HCT116 (cell line): Measurements from ENCODE around the gene FSTL4. TPM values are rescaled to one million over a fixed set of nuclear protein-coding genes. Genes with fewer than 3 reads are reported as not detected.

Experiments
- ATAC-seq: fragments of 200-7000 bp; cut with Tn5 transposase; 2 replicates; pipeline ENCODE4 v1.9.1; 2020; ENCODE audit warnings: mild to moderate bottlenecking, moderate library complexity
- BruUV-seq: library from RNA; stranded (reverse); fragments of 400-500 nt; replicated peaks from 2 replicates; lab custom pipeline; 2021; lab: Mats Ljungman, UMichigan
- CTCF ChIA-PET: fragments of 300-600 bp; sonication (Branson Sonifier 250); formaldehyde crosslinking; loops from one replicate; lab custom pipeline; 2021; ENCODE audit warnings: antibody characterized with exemption; lab: Charles Lee
- POLR2A ChIA-PET: fragments of 300-600, 350-600 bp; sonication (Branson Sonifier 250); formaldehyde crosslinking; loops from one replicate; lab custom pipeline; 2021; ENCODE audit warnings: antibody characterized with exemption; lab: Charles Lee
- RAD21 ChIA-PET, 2 experiments: fragments of 300-600 bp; sonication (Branson Sonifier 250); formaldehyde crosslinking; loops; one replicate each; lab custom pipeline; 2023; ENCODE audit warnings: low total read pairs in 2 of 2; ENCODE audit not compliant: uncharacterized antibody in 2 of 2, unreplicated experiment in 2 of 2, low non-redundant PET in 1 of 2; lab: Charles Lee
- DNase-seq: peaks from one replicate; pipeline ENCODE4 v3.0.0-alpha.2; 2010; ENCODE audit warnings: low read depth, low spot score
- H2AFZ ChIP-seq: fragments of 200-600 bp; shearing (Covaris generic), sonication (generic); 2 replicates; pipeline ENCODE4 v1.6.1; 2017; ENCODE audit warnings: low read depth, mixed run types, mixed read lengths, antibody characterized with exemption, low read length; ENCODE audit not compliant: poor library complexity, severe bottlenecking
- H3K27ac ChIP-seq: 2 replicates; pipeline ENCODE4 v1.5.1; 2012; ENCODE audit warnings: low read depth, low read length
- H3K27me3 ChIP-seq: fragments of 200-600 bp; sonication (generic); 2 replicates; pipeline ENCODE4 v1.6.1; 2016; ENCODE audit warnings: mixed run types, low read length, mixed read lengths; ENCODE audit not compliant: insufficient read depth
- H3K36me3 ChIP-seq, 2 experiments: fragments of 200-500 bp in 1 of 2; fragments of 200-600 bp in 1 of 2; sonication (Bioruptor generic) in 1 of 2; sonication (generic) in 1 of 2; 2 replicates each; pipeline versions ENCODE4 v1.5.1 to v1.6.1; 2014 to 2016; ENCODE audit warnings: low read length in 2 of 2, inconsistent platforms in 1 of 2, mixed read lengths in 1 of 2, mixed run types in 1 of 2; ENCODE audit not compliant: insufficient read depth in 2 of 2, control insufficient read depth in 1 of 2
- H3K4me1 ChIP-seq, 2 experiments: fragments of 200-600 bp in 1 of 2; sonication (generic) in 1 of 2; 2 replicates each; pipeline versions ENCODE4 v1.5.1 to v1.6.1; 2012 to 2017; ENCODE audit warnings: low read length in 2 of 2, inconsistent platforms in 1 of 2, mild to moderate bottlenecking in 1 of 2, mixed read lengths in 1 of 2, mixed run types in 1 of 2, moderate library complexity in 1 of 2; ENCODE audit not compliant: insufficient read depth in 2 of 2, control insufficient read depth in 1 of 2
- H3K4me2 ChIP-seq: fragments of 200-600 bp; sonication (generic); 2 replicates; pipeline ENCODE4 v1.6.1; 2017; ENCODE audit warnings: mixed run types, low read length, mixed read lengths
- H3K4me3 ChIP-seq, 2 experiments: fragments of 200-600 bp in 1 of 2; sonication (generic) in 1 of 2; replicated peaks in 1 of 2; 2 replicates each; pipeline ENCODE4 v1.5.1; 2011 to 2016; ENCODE audit warnings: low read length in 2 of 2, control low read depth in 1 of 2, low read depth in 1 of 2, mild to moderate bottlenecking in 1 of 2, mixed read lengths in 1 of 2, mixed run types in 1 of 2
- H3K79me2 ChIP-seq: fragments of 200-600 bp; sonication (generic); 2 replicates; pipeline ENCODE4 v1.6.1; 2017; ENCODE audit warnings: mild to moderate bottlenecking, mixed run types, low read length, moderate library complexity, mixed read lengths; ENCODE audit not compliant: insufficient read depth
- H3K9ac ChIP-seq: fragments of 200-600 bp; sonication (generic); 2 replicates; pipeline ENCODE4 v1.6.1; 2016; ENCODE audit warnings: low read length, mixed read lengths
- H3K9me2 ChIP-seq: fragments of 200-600 bp; sonication (generic), shearing (Covaris generic); 2 replicates; pipeline ENCODE4 v1.6.1; 2017; ENCODE audit warnings: mixed run types, mild to moderate bottlenecking, moderate library complexity; ENCODE audit not compliant: insufficient read depth
- H3K9me3 ChIP-seq, 2 experiments: fragments of 200-500 bp in 1 of 2; fragments of 200-600 bp in 1 of 2; sonication (Bioruptor generic) in 1 of 2; sonication (generic) in 1 of 2; 2 replicates each; pipeline ENCODE4 v1.6.1; 2014 to 2017; ENCODE audit warnings: low read length in 2 of 2, mixed read lengths in 2 of 2, inconsistent platforms in 1 of 2, low read depth in 1 of 2, mild to moderate bottlenecking in 1 of 2, mixed run types in 1 of 2, moderate library complexity in 1 of 2; ENCODE audit not compliant: control insufficient read depth in 1 of 2, insufficient read depth in 1 of 2
- H4K20me1 ChIP-seq: fragments of 200-600 bp; sonication (generic), shearing (Covaris generic); 2 replicates; pipeline ENCODE4 v1.6.1; 2017; ENCODE audit warnings: mixed run types, mild to moderate bottlenecking, moderate library complexity; ENCODE audit not compliant: insufficient read depth
- CBX3 ChIP-seq: IDR thresholded peaks from 2 replicates; pipeline ENCODE4 v1.6.1; 2012; ENCODE audit warnings: low read depth
- CEBPB ChIP-seq: IDR thresholded peaks from 2 replicates; pipeline ENCODE4 v1.6.1; 2012; ENCODE audit warnings: low read depth
- EGR1 ChIP-seq: IDR thresholded peaks from 2 replicates; pipeline ENCODE4 v1.6.1; 2012; ENCODE audit warnings: low read depth
- EZH2 ChIP-seq: fragments of 200-600 bp; sonication (generic); IDR thresholded peaks from 2 replicates; pipeline ENCODE4 v1.6.1; 2017; ENCODE audit warnings: antibody characterized with exemption, mixed run types
- EZH2phosphoT487 ChIP-seq: fragments of 200-600 bp; IDR thresholded peaks from 2 replicates; pipeline ENCODE4 v1.6.1; 2018; ENCODE audit warnings: antibody characterized with exemption, borderline replicate concordance
- FOSL1 ChIP-seq: IDR thresholded peaks from 2 replicates; pipeline ENCODE4 v1.6.1; 2012; ENCODE audit warnings: low read depth
- JUND ChIP-seq: IDR thresholded peaks from 2 replicates; pipeline ENCODE4 v1.6.1; 2012
- POLR2A ChIP-seq: IDR thresholded peaks from 2 replicates; pipeline ENCODE4 v1.7.0; 2011; ENCODE audit warnings: borderline replicate concordance; ENCODE audit not compliant: insufficient read depth, insufficient read length; ENCODE audit errors: extremely low read depth
- POLR2AphosphoS5 ChIP-seq: IDR thresholded peaks from 2 replicates; pipeline ENCODE4 v1.6.1; 2011; ENCODE audit warnings: mild to moderate bottlenecking, low read depth, low read length, moderate library complexity
- RAD21 ChIP-seq: IDR thresholded peaks from 2 replicates; pipeline ENCODE4 v1.6.1; 2012; ENCODE audit warnings: low read depth, mild to moderate bottlenecking
- SIN3A ChIP-seq: IDR thresholded peaks from 2 replicates; pipeline ENCODE4 v1.6.1; 2012; ENCODE audit warnings: low read depth
- SP1 ChIP-seq: IDR thresholded peaks from 2 replicates; pipeline ENCODE4 v1.6.1; 2012; ENCODE audit warnings: low read depth
- TCF7L2 ChIP-seq: IDR thresholded peaks from 2 replicates; pipeline ENCODE4 v1.7.0; 2011; ENCODE audit warnings: borderline replicate concordance, inconsistent platforms; ENCODE audit not compliant: insufficient read depth, insufficient read length; ENCODE audit errors: extremely low read depth
- YY1 ChIP-seq: IDR thresholded peaks from 2 replicates; pipeline ENCODE4 v1.6.1; 2011; ENCODE audit warnings: low read length, low read depth, moderate library complexity, mild to moderate bottlenecking; ENCODE audit not compliant: insufficient replicate concordance; ENCODE audit errors: extremely low read depth
- ZFX ChIP-seq: fragments of 450-650 bp; IDR thresholded peaks from 2 replicates; pipeline ENCODE4 v1.6.1; 2017
- ZNF274 ChIP-seq: fragments of 200-500 bp; sonication (Bioruptor generic); IDR thresholded peaks from 2 replicates; pipeline ENCODE4 v1.6.1; 2014; ENCODE audit warnings: mild to moderate bottlenecking, low read depth, low read length, inconsistent platforms
- intact Hi-C: fragments of 100-400 bp; cut with micrococcal nuclease; formaldehyde crosslinking; loops from 2 replicates; pipeline ENCODE4 v1.10.0; 2022
- total RNA-seq: library from RNA; stranded (reverse); gene quantifications from one replicate; pipeline ENCODE4 v1.2.1, GENCODE V29; 2021; ENCODE audit not compliant: unreplicated experiment
- TF ChIP-seq, protein P1 (sequence below): IDR thresholded peaks from 2 replicates; pipeline ENCODE4 v1.6.1; 2012
- TF ChIP-seq, protein P2 (sequence below), 3 experiments: fragments of 200-600 bp in 1 of 3; sonication (generic) in 1 of 3; IDR thresholded peaks in 2 of 3; conservative IDR thresholded peaks in 1 of 3; 2 replicates each; pipeline ENCODE4 v1.5.1; 2012 to 2017; ENCODE audit warnings: low read depth in 2 of 3, low read length in 2 of 3, antibody characterized with exemption in 1 of 3, borderline replicate concordance in 1 of 3, control low read depth in 1 of 3, mild to moderate bottlenecking in 1 of 3, mixed read lengths in 1 of 3, mixed run types in 1 of 3, moderate library complexity in 1 of 3; ENCODE audit not compliant: insufficient read depth in 1 of 3
- TF ChIP-seq, protein P3 (sequence below): IDR thresholded peaks from 2 replicates; pipeline ENCODE4 v1.6.1; 2012; ENCODE audit warnings: low read depth

The FSTL4 gene
- total RNA-seq, 1 experiment from 2014 or later = 0.37 TPM

DNA sequence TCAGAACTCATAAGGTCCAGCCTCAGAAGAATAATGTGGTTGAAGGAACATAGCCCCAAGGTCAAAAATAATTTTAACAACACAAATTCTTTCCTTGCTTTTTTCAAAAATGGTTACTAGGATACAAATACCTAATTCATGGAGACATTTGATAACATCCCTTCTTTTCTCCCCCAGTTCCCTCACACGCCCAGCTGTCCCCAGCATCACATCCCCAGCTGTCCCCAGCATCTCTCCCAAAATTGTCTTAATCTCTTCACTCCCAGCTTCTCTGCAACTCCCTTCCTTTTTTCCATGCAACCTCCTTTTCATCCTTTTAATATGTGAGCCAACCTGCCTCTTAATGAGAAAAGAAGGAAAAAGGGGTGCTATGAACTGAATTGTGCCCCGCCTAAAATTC, 77.8 kb downstream of the FSTL4 start:
- H2AFZ ChIP-seq = no peak overlapping the region
- H3K9me2 ChIP-seq = no peaks in the 10 kb centered on the region
- DNase-seq (no peak), ATAC-seq (no peak)
- no peak for TF ChIP-seq EZH2
- no peak for TF ChIP-seq FOSL1
- no peak for TF ChIP-seq POLR2A
- TF ChIP-seq CEBPB = no peak
- no peak for TF ChIP-seq SIN3A
- TF ChIP-seq, protein P1, sequence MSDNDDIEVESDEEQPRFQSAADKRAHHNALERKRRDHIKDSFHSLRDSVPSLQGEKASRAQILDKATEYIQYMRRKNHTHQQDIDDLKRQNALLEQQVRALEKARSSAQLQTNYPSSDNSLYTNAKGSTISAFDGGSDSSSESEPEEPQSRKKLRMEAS = no peak
- no peak for TF ChIP-seq EZH2phosphoT487
- TF ChIP-seq RAD21 = no peak
- no peak for TF ChIP-seq EGR1
- TF ChIP-seq POLR2AphosphoS5 = no peak
- no peak for TF ChIP-seq JUND
- TF ChIP-seq SP1 = no peak
- H3K4me1 ChIP-seq = no peaks in the 10 kb centered on the region
- RAD21 ChIA-PET = no interaction called here
- BruUV-seq = no TSS peak
- peaks cover 27% of the 10 kb centered on the region for H3K27me3 ChIP-seq
- no peaks in the 10 kb centered on the region for H3K36me3 ChIP-seq
- no peak overlapping the region for H3K4me2 ChIP-seq
- no peaks in the 10 kb centered on the region for H3K79me2 ChIP-seq
- H4K20me1 ChIP-seq = no peaks in the 10 kb centered on the region
- H3K9ac ChIP-seq = no peak overlapping the region
- H3K4me3 ChIP-seq = no peak overlapping the region
- intact Hi-C loops = no loop called here
- H3K27ac ChIP-seq = no peak overlapping the region
- POLR2A ChIA-PET = no interaction called here
- CTCF ChIA-PET = no interaction called here
- no peaks in the 10 kb centered on the region for H3K9me3 ChIP-seq

DNA sequence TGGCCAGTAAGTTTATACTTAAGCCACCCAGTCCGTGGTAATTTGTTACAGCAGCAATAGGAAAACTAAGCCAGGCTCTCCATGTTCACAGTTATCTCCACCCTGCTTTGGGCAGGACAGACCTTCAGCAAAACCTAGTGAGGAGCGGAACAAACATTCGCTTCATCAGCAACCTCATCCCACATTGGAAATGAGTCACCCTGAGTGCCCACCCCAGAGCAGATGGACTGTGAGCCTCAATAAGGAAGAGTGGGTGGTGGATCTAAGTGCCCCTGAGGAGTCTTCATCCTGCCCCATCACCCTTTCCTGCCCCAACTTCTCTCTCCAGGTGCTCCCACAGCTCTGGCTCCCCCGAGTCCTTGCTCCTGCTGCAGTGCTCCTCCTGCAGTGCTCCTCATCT, 78.8 kb downstream of the FSTL4 start:
- no peak for ATAC-seq
- Histone ChIP-seq H3K9ac (no peak overlapping the region), H3K9me3 (no peaks in the 10 kb centered on the region), H3K27ac (no peak overlapping the region), H3K79me2 (no peaks in the 10 kb centered on the region), H3K36me3 (no peaks in the 10 kb centered on the region), H3K9me2 (no peaks in the 10 kb centered on the region), H2AFZ (no peak overlapping the region), H4K20me1 (no peaks in the 10 kb centered on the region), H3K4me1 (no peaks in the 10 kb centered on the region), H3K4me2 (no peak overlapping the region), H3K4me3 (no peak overlapping the region), H3K27me3 (peaks cover 18% of the 10 kb centered on the region)
- no TSS peak for BruUV-seq
- CTCF ChIA-PET = no interaction called here
- intact Hi-C loops = no loop called here
- POLR2A ChIA-PET = no interaction called here
- RAD21 ChIA-PET = no interaction called here
- no peak for DNase-seq
- TF ChIP-seq, protein P2, sequence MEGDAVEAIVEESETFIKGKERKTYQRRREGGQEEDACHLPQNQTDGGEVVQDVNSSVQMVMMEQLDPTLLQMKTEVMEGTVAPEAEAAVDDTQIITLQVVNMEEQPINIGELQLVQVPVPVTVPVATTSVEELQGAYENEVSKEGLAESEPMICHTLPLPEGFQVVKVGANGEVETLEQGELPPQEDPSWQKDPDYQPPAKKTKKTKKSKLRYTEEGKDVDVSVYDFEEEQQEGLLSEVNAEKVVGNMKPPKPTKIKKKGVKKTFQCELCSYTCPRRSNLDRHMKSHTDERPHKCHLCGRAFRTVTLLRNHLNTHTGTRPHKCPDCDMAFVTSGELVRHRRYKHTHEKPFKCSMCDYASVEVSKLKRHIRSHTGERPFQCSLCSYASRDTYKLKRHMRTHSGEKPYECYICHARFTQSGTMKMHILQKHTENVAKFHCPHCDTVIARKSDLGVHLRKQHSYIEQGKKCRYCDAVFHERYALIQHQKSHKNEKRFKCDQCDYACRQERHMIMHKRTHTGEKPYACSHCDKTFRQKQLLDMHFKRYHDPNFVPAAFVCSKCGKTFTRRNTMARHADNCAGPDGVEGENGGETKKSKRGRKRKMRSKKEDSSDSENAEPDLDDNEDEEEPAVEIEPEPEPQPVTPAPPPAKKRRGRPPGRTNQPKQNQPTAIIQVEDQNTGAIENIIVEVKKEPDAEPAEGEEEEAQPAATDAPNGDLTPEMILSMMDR (IDR thresholded peaks at IDR 0.05 in 2 of 3, conservative IDR thresholded peaks at IDR 0.05 in 1 of 3; ENCODE audit: borderline replicate concordance in 1 of 3, insufficient read depth in 1 of 3, low read depth in 2 of 3, low read length in 2 of 3) = no peak
- no peak for TF ChIP-seq ZNF274
- no peak for TF ChIP-seq EZH2phosphoT487
- TF ChIP-seq TCF7L2 = no peak
- TF ChIP-seq EGR1 = no peak
- no peak for TF ChIP-seq ZFX
- TF ChIP-seq CBX3 = no peak
- TF ChIP-seq, protein P3, sequence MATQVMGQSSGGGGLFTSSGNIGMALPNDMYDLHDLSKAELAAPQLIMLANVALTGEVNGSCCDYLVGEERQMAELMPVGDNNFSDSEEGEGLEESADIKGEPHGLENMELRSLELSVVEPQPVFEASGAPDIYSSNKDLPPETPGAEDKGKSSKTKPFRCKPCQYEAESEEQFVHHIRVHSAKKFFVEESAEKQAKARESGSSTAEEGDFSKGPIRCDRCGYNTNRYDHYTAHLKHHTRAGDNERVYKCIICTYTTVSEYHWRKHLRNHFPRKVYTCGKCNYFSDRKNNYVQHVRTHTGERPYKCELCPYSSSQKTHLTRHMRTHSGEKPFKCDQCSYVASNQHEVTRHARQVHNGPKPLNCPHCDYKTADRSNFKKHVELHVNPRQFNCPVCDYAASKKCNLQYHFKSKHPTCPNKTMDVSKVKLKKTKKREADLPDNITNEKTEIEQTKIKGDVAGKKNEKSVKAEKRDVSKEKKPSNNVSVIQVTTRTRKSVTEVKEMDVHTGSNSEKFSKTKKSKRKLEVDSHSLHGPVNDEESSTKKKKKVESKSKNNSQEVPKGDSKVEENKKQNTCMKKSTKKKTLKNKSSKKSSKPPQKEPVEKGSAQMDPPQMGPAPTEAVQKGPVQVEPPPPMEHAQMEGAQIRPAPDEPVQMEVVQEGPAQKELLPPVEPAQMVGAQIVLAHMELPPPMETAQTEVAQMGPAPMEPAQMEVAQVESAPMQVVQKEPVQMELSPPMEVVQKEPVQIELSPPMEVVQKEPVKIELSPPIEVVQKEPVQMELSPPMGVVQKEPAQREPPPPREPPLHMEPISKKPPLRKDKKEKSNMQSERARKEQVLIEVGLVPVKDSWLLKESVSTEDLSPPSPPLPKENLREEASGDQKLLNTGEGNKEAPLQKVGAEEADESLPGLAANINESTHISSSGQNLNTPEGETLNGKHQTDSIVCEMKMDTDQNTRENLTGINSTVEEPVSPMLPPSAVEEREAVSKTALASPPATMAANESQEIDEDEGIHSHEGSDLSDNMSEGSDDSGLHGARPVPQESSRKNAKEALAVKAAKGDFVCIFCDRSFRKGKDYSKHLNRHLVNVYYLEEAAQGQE = no peak
- no peak for TF ChIP-seq EZH2
- TF ChIP-seq YY1 = no peak
